Liver (tissue), 9 donors: ENCODE results near the gene RCAN2. TPM values are rescaled to one million over a fixed set of nuclear protein-coding genes. Genes with fewer than 3 reads are reported as not detected.

Source experiments
- DNase-seq: peaks from one replicate; pipeline ENCODE4 v3.0.0-alpha.2; 2017; ENCODE audit warnings: low spot score
- H3K27ac ChIP-seq, 2 donors: one replicate each; pipeline ENCODE4 v1.7.0; 2013; ENCODE audit warnings: inconsistent platforms in 2 of 2, low read length in 2 of 2, control low read depth in 1 of 2, low read depth in 1 of 2, mild to moderate bottlenecking in 1 of 2
- H3K27me3 ChIP-seq, 4 donors: one replicate each; pipeline versions ENCODE4 v1.6.1 to v1.7.0; 2013; ENCODE audit warnings: low read length in 3 of 4, inconsistent platforms in 1 of 4, mild to moderate bottlenecking in 1 of 4, moderate library complexity in 1 of 4; ENCODE audit not compliant: control insufficient read depth in 4 of 4, insufficient read depth in 4 of 4
- H3K36me3 ChIP-seq, 4 donors: one replicate each; pipeline versions ENCODE4 v1.6.1 to v1.7.0; 2013; ENCODE audit warnings: low read length in 3 of 4, mild to moderate bottlenecking in 3 of 4, low read depth in 1 of 4, moderate library complexity in 1 of 4; ENCODE audit not compliant: control insufficient read depth in 4 of 4, insufficient read depth in 3 of 4
- H3K4me1 ChIP-seq, 4 donors: one replicate each; pipeline versions ENCODE4 v1.6.1 to v1.7.0; 2013; ENCODE audit warnings: low read length in 3 of 4, mild to moderate bottlenecking in 3 of 4, moderate library complexity in 1 of 4; ENCODE audit not compliant: control insufficient read depth in 4 of 4, insufficient read depth in 4 of 4
- H3K4me3 ChIP-seq, 3 donors: one replicate each; pipeline versions ENCODE4 v1.6.1 to v1.7.0; 2013; ENCODE audit warnings: low read length in 3 of 3, control low read depth in 1 of 3, low read depth in 1 of 3, mild to moderate bottlenecking in 1 of 3
- H3K9ac ChIP-seq, 2 donors: one replicate each; pipeline ENCODE4 v1.7.0; 2013; ENCODE audit warnings: low read length in 2 of 2, mild to moderate bottlenecking in 2 of 2, moderate library complexity in 2 of 2, control low read depth in 1 of 2, low read depth in 1 of 2
- H3K9me3 ChIP-seq, 4 donors: one replicate each; pipeline versions ENCODE4 v1.6.1 to v1.7.0; 2013; ENCODE audit warnings: low read length in 3 of 4; ENCODE audit not compliant: control insufficient read depth in 4 of 4
- ATF3 ChIP-seq: IDR thresholded peaks from 2 replicates; pipeline ENCODE4 v1.6.1; 2016; ENCODE audit warnings: antibody characterized with exemption
- EGR1 ChIP-seq, 2 donors: IDR thresholded peaks; 2 replicates each; pipeline ENCODE4 v1.6.1; 2016 to 2018; ENCODE audit warnings: antibody characterized with exemption in 2 of 2, low read depth in 2 of 2
- FOXA1 ChIP-seq: IDR thresholded peaks from 2 replicates; pipeline ENCODE4 v1.6.1; 2016; ENCODE audit warnings: antibody characterized with exemption
- FOXA2 ChIP-seq: IDR thresholded peaks from 2 replicates; pipeline ENCODE4 v1.6.1; 2016; ENCODE audit warnings: antibody characterized with exemption
- GABPA ChIP-seq, 2 donors: IDR thresholded peaks in 1 of 2; conservative IDR thresholded peaks in 1 of 2; 2 replicates each; pipeline ENCODE4 v1.6.1; 2016; ENCODE audit warnings: antibody characterized with exemption in 2 of 2, mild to moderate bottlenecking in 1 of 2, moderate library complexity in 1 of 2
- HNF4A ChIP-seq, 2 donors: conservative IDR thresholded peaks; 2 replicates each; pipeline ENCODE4 v1.6.1; 2016; ENCODE audit warnings: antibody characterized with exemption in 2 of 2, mild to moderate bottlenecking in 2 of 2
- HNF4G ChIP-seq: IDR thresholded peaks from 2 replicates; pipeline ENCODE4 v1.6.1; 2016; ENCODE audit warnings: antibody characterized with exemption
- JUND ChIP-seq, 2 donors: IDR thresholded peaks; 2 replicates each; pipeline ENCODE4 v1.6.1; 2016; ENCODE audit warnings: antibody characterized with exemption in 2 of 2
- MAX ChIP-seq: IDR thresholded peaks from 2 replicates; pipeline ENCODE4 v1.6.1; 2016; ENCODE audit warnings: antibody characterized with exemption
- NR2F2 ChIP-seq: IDR thresholded peaks from 2 replicates; pipeline ENCODE4 v1.6.1; 2016; ENCODE audit warnings: antibody characterized with exemption
- RAD21 ChIP-seq, 2 donors: IDR thresholded peaks; 2 replicates each; pipeline ENCODE4 v1.6.1; 2016; ENCODE audit warnings: antibody characterized with exemption in 2 of 2, mild to moderate bottlenecking in 2 of 2
- REST ChIP-seq: IDR thresholded peaks from 2 replicates; pipeline ENCODE4 v1.6.1; 2016; ENCODE audit warnings: antibody characterized with exemption, mild to moderate bottlenecking
- RXRA ChIP-seq, 2 donors: IDR thresholded peaks; 2 replicates each; pipeline ENCODE4 v1.6.1; 2017 to 2018; ENCODE audit warnings: antibody characterized with exemption in 2 of 2, mild to moderate bottlenecking in 1 of 2
- SP1 ChIP-seq: IDR thresholded peaks from 2 replicates; pipeline ENCODE4 v1.6.1; 2018; ENCODE audit warnings: antibody characterized with exemption, mild to moderate bottlenecking
- TAF1 ChIP-seq: conservative IDR thresholded peaks from 2 replicates; pipeline ENCODE4 v1.6.1; 2016; ENCODE audit warnings: antibody characterized with exemption, mild to moderate bottlenecking
- YY1 ChIP-seq: IDR thresholded peaks from 2 replicates; pipeline ENCODE4 v1.6.1; 2016; ENCODE audit warnings: antibody characterized with exemption, mild to moderate bottlenecking
- ZBTB33 ChIP-seq: IDR thresholded peaks from 2 replicates; pipeline ENCODE4 v1.6.1; 2016; ENCODE audit warnings: antibody characterized with exemption
- WGBS: extraction: QIAGEN DNeasy Blood & Tissue Kit; methylation state at CpG from one replicate; pipeline ENCODE4 v1.1.7; 2013; 5-methylcytosine and 5-hydroxymethylcytosine counted together
- polyA plus RNA-seq, 2 donors: library from polyadenylated mRNA; stranded (reverse) in 1 of 2; unstranded in 1 of 2; fragments of 200-250 nt in 1 of 2; fragments of >200 nt in 1 of 2; fragmentation: Nextera tagmentation in 1 of 2; extraction: Ambion mirVana in 1 of 2; gene quantifications; one replicate each; pipeline versions ENCODE4 v1.2.1 to v1.2.3, GENCODE V29; 2013 to 2015
- total RNA-seq, 2 donors: library from RNA; depleted of rRNA; stranded (reverse); fragments of >200 nt; gene quantifications; one replicate each; pipeline ENCODE4 v1.2.3, GENCODE V29; 2014
- donor health status: healthy.
- donor health status: healthy.
- donor health status: healthy.
- donor health status: healthy.
- donor health status: healthy.

Gene RCAN2
- total and polyA plus RNA-seq, 4 donors: 0.19 to 8.2 (median 2.4) TPM

- Histone ChIP-seq H3K36me3 (no peaks in the 10 kb centered on the region), H3K27ac (no peak overlapping the region), H3K4me3 (no peak overlapping the region), H3K9me3 (no peaks in the 10 kb centered on the region), H3K27me3 (no peaks in the 10 kb centered on the region), H3K4me1 (peaks cover 3 to 6% (median 4%) of the 10 kb centered on the region in 4 donors), H3K9ac (no peak overlapping the region)
- DNase-seq: no peak
- WGBS: 88% methylated on average over 4 of the region's 4 CpGs
- TF ChIP-seq REST (no peak), GABPA (IDR thresholded peaks at IDR 0.05 in 1 of 2, conservative IDR thresholded peaks at IDR 0.05 in 1 of 2) (no peak), JUND (IDR thresholded peaks at IDR 0.05) (no peak), HNF4A (conservative IDR thresholded peaks at IDR 0.05) (no peak), TAF1 (no peak), SP1 (no peak), YY1 (no peak), FOXA2 (no peak)
These were observed 315.8 kb downstream of the RCAN2 start for GRCh38 chr6:46175446-46175845.

- no peak for TF ChIP-seq NR2F2
- no peak for TF ChIP-seq ZBTB33
- TF ChIP-seq SP1: no peak
- TF ChIP-seq GABPA (IDR thresholded peaks at IDR 0.05 in 1 of 2, conservative IDR thresholded peaks at IDR 0.05 in 1 of 2): no peak
- TF ChIP-seq RAD21 (IDR thresholded peaks at IDR 0.05): no peak
- no peak for TF ChIP-seq FOXA1
- no peak for TF ChIP-seq MAX
- TF ChIP-seq FOXA2: no peak
- TF ChIP-seq RXRA (IDR thresholded peaks at IDR 0.05): no peak
- no peak for TF ChIP-seq HNF4A (conservative IDR thresholded peaks at IDR 0.05)
- no peak for TF ChIP-seq TAF1
- TF ChIP-seq EGR1 (IDR thresholded peaks at IDR 0.05; ENCODE audit: low read depth in 2 of 2): no peak
- TF ChIP-seq HNF4G: no peak
- no peak for TF ChIP-seq ATF3
- no peak for TF ChIP-seq YY1
- H3K9ac ChIP-seq: no peak overlapping the region
- no peak overlapping the region for H3K27ac ChIP-seq
- 78% methylated on average over 3 of the region's 3 CpGs for WGBS
- H3K36me3 ChIP-seq: no peaks in the 10 kb centered on the region
- no peak overlapping the region for H3K4me3 ChIP-seq
- peaks cover 6 to 7% (median 6%) of the 10 kb centered on the region in 4 donors for H3K4me1 ChIP-seq
- no peaks in the 10 kb centered on the region for H3K27me3 ChIP-seq
- DNase-seq: no peak
- no peaks in the 10 kb centered on the region for H3K9me3 ChIP-seq
These were observed 316.3 kb downstream of the RCAN2 start for GRCh38 chr6:46174904-46175303.
